ENCODE measurements around the gene FBXL7. TPM values are rescaled to one million over a fixed set of nuclear protein-coding genes. Genes with fewer than 3 reads are reported as not detected.

The FBXL7 gene
- total and polyA plus RNA-seq, 2 donors (not counting 3 experiments of a cell fraction or from before 2014, with no cell fraction given): 23.5 to 32.2 TPM

DNA sequence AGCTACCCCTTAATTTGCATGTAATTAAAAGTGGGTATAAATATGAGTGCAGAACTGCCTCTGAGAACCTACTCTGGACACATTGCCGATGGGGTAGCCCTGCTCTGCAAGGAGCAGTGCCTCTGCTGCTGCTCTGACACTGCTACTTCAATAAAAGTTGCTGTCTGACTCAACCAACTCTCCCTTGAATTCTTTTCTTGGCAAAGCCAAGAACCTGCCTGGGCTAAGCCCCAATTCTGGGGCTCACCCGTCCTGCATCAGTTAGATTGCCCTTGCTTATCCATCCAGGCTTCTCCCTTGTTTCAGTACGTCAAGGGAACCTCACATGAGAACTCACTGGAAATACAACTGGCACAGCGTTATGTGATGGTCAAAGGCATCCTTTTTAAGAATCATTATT, 44.1 kb downstream of the FBXL7 start:
- no peak for FAIRE-seq
- ChIA-PET POLR2A (no interaction called here), CTCF (no interaction called here)
- H3K79me2 ChIP-seq (ENCODE audit: control insufficient read depth, insufficient read depth, low read length): peaks cover 2% of the 10 kb centered on the region
- TF ChIP-seq POLR2A (IDR thresholded peaks at IDR 0.05; ENCODE audit: low read depth, low read length) (no peak), MYC (IDR thresholded peaks at IDR 0.05; ENCODE audit: low read depth, low read length) (no peak), POLR2AphosphoS5 (IDR thresholded peaks at IDR 0.05; ENCODE audit: insufficient read depth, low read depth, low read length) (no peak), GATA2 (IDR thresholded peaks at IDR 0.05; ENCODE audit: insufficient read depth, insufficient read length, low read depth, low read length) (no peak), FOS (IDR thresholded peaks at IDR 0.05; ENCODE audit: borderline replicate concordance, insufficient read depth, low read length) (no peak), JUN (IDR thresholded peaks at IDR 0.05; ENCODE audit: borderline replicate concordance, insufficient read depth, insufficient read length, low read depth) (no peak), EZH2 (IDR thresholded peaks at IDR 0.05; ENCODE audit: borderline replicate concordance, low read depth, low read length, severe bottlenecking) (no peak)
- TF ChIP-seq, protein P1, sequence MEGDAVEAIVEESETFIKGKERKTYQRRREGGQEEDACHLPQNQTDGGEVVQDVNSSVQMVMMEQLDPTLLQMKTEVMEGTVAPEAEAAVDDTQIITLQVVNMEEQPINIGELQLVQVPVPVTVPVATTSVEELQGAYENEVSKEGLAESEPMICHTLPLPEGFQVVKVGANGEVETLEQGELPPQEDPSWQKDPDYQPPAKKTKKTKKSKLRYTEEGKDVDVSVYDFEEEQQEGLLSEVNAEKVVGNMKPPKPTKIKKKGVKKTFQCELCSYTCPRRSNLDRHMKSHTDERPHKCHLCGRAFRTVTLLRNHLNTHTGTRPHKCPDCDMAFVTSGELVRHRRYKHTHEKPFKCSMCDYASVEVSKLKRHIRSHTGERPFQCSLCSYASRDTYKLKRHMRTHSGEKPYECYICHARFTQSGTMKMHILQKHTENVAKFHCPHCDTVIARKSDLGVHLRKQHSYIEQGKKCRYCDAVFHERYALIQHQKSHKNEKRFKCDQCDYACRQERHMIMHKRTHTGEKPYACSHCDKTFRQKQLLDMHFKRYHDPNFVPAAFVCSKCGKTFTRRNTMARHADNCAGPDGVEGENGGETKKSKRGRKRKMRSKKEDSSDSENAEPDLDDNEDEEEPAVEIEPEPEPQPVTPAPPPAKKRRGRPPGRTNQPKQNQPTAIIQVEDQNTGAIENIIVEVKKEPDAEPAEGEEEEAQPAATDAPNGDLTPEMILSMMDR (IDR thresholded peaks at IDR 0.05; ENCODE audit: extremely low read depth in 1 of 2, insufficient read depth in 1 of 2, low read depth in 1 of 2, low read length in 2 of 2): no peak
- TF ChIP-seq, protein P2, sequence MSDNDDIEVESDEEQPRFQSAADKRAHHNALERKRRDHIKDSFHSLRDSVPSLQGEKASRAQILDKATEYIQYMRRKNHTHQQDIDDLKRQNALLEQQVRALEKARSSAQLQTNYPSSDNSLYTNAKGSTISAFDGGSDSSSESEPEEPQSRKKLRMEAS (IDR thresholded peaks at IDR 0.05; ENCODE audit: insufficient read depth, insufficient read length): no peak
- intact Hi-C loops (cut with micrococcal nuclease): no loop called here
- H2AFZ ChIP-seq (ENCODE audit: low read depth, low read length): no peak overlapping the region
- H3K27me3 ChIP-seq (ENCODE audit: control insufficient read depth in 2 of 2, insufficient read depth in 2 of 2, low read length in 2 of 2): no peaks in the 10 kb centered on the region
- peaks cover 2% of the 10 kb centered on the region for H4K20me1 ChIP-seq (replicated peaks; ENCODE audit: control insufficient read depth, extremely low read depth, insufficient read depth, low read length)
- H3K27ac ChIP-seq (ENCODE audit: insufficient read depth, low read depth, low read length): no peak overlapping the region
- no peak overlapping the region for H3K4me3 ChIP-seq (replicated peaks in 1 of 3; ENCODE audit: insufficient read depth in 1 of 3, low read depth in 1 of 3, low read length in 3 of 3)
- dilution Hi-C loops (cut with MboI; ENCODE audit: extremely low pct_ligation_motif_present, low sequenced_read_pairs): no loop called here
- no peaks in the 10 kb centered on the region for H3K9me3 ChIP-seq (replicated peaks; ENCODE audit: control insufficient read depth, insufficient read depth, low read length)
- no peaks in the 10 kb centered on the region for H3K9me1 ChIP-seq (replicated peaks; ENCODE audit: control insufficient read depth, extremely low read depth, insufficient read depth, low read length)
- DNase-seq (ENCODE audit: low read depth, low spot score): no peak
- H3K4me2 ChIP-seq (ENCODE audit: insufficient read depth, low read length): no peak overlapping the region
- H3K36me3 ChIP-seq (ENCODE audit: control insufficient read depth in 2 of 2, extremely low read depth in 1 of 2, insufficient read depth in 2 of 2, low read length in 2 of 2): no peaks in the 10 kb centered on the region
- no peak overlapping the region for H3K9ac ChIP-seq (replicated peaks; ENCODE audit: extremely low read depth, insufficient read depth, low read length)
- no peaks in the 10 kb centered on the region for H3K4me1 ChIP-seq (ENCODE audit: control insufficient read depth, extremely low read depth, insufficient read depth, low read length)
- BruUV-seq (replicated peaks): no TSS peak

All from endothelial cell of umbilical vein (primary cell).